OCI-LY1 (cell line): ENCODE results near the gene MICAL2.

Experiments used
- H2AFZ ChIP-seq: fragments of 200-600 bp; sonication (generic), shearing (Covaris generic); 2 replicates; pipeline ENCODE4 v1.6.0; 2014; ENCODE audit warnings: antibody characterized with exemption, mild to moderate bottlenecking, low read length
- H3F3A ChIP-seq: fragments of 200-600 bp; sonication (generic), shearing (Covaris generic); 2 replicates; pipeline ENCODE4 v1.6.0; 2014; ENCODE audit warnings: mild to moderate bottlenecking, antibody characterized with exemption, low read length, moderate library complexity; ENCODE audit not compliant: insufficient read depth
- H3K27ac ChIP-seq: fragments of 200-600 bp; sonication (generic); 2 replicates; pipeline ENCODE4 v1.5.1; 2014; ENCODE audit warnings: low read length, mixed run types, mild to moderate bottlenecking, low read depth; ENCODE audit not compliant: poor library complexity, severe bottlenecking
- H3K27me3 ChIP-seq: fragments of 200-600 bp; sonication (generic); 2 replicates; pipeline ENCODE4 v1.6.0; 2014; ENCODE audit warnings: antibody characterized with exemption, mild to moderate bottlenecking, low read length, moderate library complexity; ENCODE audit not compliant: insufficient read depth
- H3K36me3 ChIP-seq: fragments of 200-600 bp; sonication (generic); 2 replicates; pipeline ENCODE4 v1.6.1; 2014; ENCODE audit warnings: mild to moderate bottlenecking, antibody characterized with exemption, low read length, moderate library complexity, mixed read lengths; ENCODE audit not compliant: insufficient read depth
- H3K4me1 ChIP-seq: fragments of 200-600 bp; sonication (generic); 2 replicates; pipeline ENCODE4 v1.5.1; 2014; ENCODE audit warnings: mild to moderate bottlenecking, low read length, moderate library complexity; ENCODE audit not compliant: insufficient read depth, severe bottlenecking
- H3K4me2 ChIP-seq: fragments of 200-600 bp; sonication (generic), shearing (Covaris generic); 2 replicates; pipeline ENCODE4 v1.6.1; 2014; ENCODE audit warnings: low read length
- H3K4me3 ChIP-seq: fragments of 200-600 bp; sonication (generic); 2 replicates; pipeline ENCODE4 v1.5.1; 2014; ENCODE audit warnings: low read length, low read depth, mild to moderate bottlenecking, mixed read lengths; ENCODE audit not compliant: poor library complexity, severe bottlenecking
- H3K79me2 ChIP-seq: fragments of 200-600 bp; shearing (Covaris generic); 2 replicates; pipeline ENCODE4 v1.6.1; 2016; ENCODE audit warnings: mixed run types, low read length, mixed read lengths; ENCODE audit not compliant: insufficient read depth
- H3K9ac ChIP-seq: fragments of 200-600 bp; sonication (generic), shearing (Covaris generic); 2 replicates; pipeline ENCODE4 v1.6.1; 2014; ENCODE audit warnings: mild to moderate bottlenecking, low read length, mixed read lengths
- H3K9me2 ChIP-seq: fragments of 200-600 bp; sonication (generic), shearing (Covaris generic); 2 replicates; pipeline ENCODE4 v1.6.1; 2014; ENCODE audit warnings: low read depth, mild to moderate bottlenecking, low read length, mixed read lengths
- H3K9me3 ChIP-seq: fragments of 200-600 bp; shearing (Covaris generic); 2 replicates; pipeline ENCODE4 v1.6.1; 2014; ENCODE audit warnings: low read length, mixed read lengths
- H4K20me1 ChIP-seq: fragments of 200-600 bp; sonication (generic), shearing (Covaris generic); 2 replicates; pipeline ENCODE4 v1.6.0; 2016; ENCODE audit warnings: mild to moderate bottlenecking, low read length; ENCODE audit not compliant: insufficient read depth
- EZH2 ChIP-seq: fragments of 200-600 bp; sonication (generic), shearing (Covaris generic); IDR thresholded peaks from 2 replicates; pipeline ENCODE4 v1.8.0; 2017; ENCODE audit warnings: borderline replicate concordance, mixed run types, mild to moderate bottlenecking, antibody characterized with exemption, low read length, moderate library complexity, mixed read lengths
- TF ChIP-seq, protein P1 (sequence below): fragments of 200-600 bp; sonication (generic), shearing (Covaris generic); IDR thresholded peaks from 2 replicates; pipeline ENCODE4 v1.5.1; 2017; ENCODE audit warnings: mild to moderate bottlenecking, antibody characterized with exemption, low read length, moderate library complexity, mixed read lengths

MICAL2 gene

DNA sequence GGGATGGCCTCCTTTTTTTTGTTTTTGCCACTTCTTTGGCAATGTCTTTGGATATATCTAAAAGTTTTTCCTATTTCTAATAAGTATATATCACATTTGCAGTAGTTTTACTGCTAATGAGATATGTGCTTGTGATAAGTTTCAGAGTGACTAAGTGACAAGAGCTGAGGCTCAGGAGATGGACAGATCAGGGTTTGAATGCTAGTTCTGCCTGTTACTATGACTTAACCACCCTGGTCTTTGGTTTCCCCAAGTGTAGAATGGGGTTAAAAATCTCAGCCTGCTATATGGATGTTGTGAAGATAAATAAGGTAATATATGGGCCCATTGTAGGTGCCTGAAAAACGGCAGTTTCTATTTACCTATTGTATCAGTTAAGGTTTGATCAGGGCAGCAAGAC lies 9.1 kb upstream of the MICAL2 start:
- Histone ChIP-seq H3K4me3 (no peak overlapping the region), H3K79me2 (no peaks in the 10 kb centered on the region), H3K9me3 (no peaks in the 10 kb centered on the region), H2AFZ (no peak overlapping the region), H3K27ac (no peak overlapping the region), H3F3A (no peaks in the 10 kb centered on the region), H3K4me2 (no peak overlapping the region), H3K4me1 (no peaks in the 10 kb centered on the region), H3K27me3 (no peaks in the 10 kb centered on the region), H3K9ac (no peak overlapping the region), H3K9me2 (no peaks in the 10 kb centered on the region), H3K36me3 (no peaks in the 10 kb centered on the region), H4K20me1 (no peaks in the 10 kb centered on the region)
- no peak for TF ChIP-seq EZH2
- TF ChIP-seq, protein P1, sequence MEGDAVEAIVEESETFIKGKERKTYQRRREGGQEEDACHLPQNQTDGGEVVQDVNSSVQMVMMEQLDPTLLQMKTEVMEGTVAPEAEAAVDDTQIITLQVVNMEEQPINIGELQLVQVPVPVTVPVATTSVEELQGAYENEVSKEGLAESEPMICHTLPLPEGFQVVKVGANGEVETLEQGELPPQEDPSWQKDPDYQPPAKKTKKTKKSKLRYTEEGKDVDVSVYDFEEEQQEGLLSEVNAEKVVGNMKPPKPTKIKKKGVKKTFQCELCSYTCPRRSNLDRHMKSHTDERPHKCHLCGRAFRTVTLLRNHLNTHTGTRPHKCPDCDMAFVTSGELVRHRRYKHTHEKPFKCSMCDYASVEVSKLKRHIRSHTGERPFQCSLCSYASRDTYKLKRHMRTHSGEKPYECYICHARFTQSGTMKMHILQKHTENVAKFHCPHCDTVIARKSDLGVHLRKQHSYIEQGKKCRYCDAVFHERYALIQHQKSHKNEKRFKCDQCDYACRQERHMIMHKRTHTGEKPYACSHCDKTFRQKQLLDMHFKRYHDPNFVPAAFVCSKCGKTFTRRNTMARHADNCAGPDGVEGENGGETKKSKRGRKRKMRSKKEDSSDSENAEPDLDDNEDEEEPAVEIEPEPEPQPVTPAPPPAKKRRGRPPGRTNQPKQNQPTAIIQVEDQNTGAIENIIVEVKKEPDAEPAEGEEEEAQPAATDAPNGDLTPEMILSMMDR, result no peak

DNA sequence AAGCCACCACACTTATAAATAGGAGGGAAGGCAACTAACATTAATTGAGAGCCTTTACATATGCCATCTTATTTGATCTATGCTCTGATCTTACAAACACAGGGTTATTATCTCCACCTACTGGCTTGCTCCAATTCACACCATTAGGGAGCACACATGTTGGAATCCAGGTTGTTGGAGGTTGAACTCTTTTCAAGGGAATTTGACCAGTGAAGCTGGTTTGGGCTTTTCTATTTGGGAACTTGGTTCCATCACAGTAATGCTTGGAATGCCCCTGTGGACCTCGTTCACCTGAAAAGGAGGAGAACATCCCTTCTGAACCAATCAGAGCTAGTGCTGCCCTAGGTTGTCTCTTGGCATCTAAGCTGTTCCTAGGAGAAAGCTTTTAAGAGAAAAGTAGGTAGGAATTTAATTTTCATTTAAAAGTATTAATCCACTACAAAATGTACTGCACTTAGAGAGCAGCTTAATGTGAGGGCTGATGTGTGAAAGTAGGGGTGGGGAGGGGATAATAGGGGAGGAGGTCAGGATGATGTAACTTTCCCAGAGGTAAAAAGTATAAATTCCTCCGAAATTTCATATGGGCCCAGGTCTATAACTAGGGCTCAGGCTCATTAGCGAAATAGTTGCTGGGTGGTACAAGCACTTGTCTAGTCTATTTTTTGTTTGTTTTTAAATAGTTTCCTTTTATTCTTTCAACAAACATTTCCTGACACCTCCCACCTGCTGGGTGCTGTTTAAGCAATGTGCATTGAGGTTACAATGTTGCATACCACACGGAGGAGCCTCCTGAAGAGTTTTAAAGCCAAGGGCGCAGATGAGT lies 7.6 kb upstream of the MICAL2 start:
- H3K79me2 ChIP-seq, result no peaks in the 10 kb centered on the region
- H3K9ac ChIP-seq, result no peak overlapping the region
- H3K9me2 ChIP-seq, result no peaks in the 10 kb centered on the region
- TF ChIP-seq EZH2, result no peak
- TF ChIP-seq, protein P1, result no peak
- no peaks in the 10 kb centered on the region for H3K9me3 ChIP-seq
- H3K27me3 ChIP-seq, result no peaks in the 10 kb centered on the region
- no peak overlapping the region for H2AFZ ChIP-seq
- no peaks in the 10 kb centered on the region for H3K4me1 ChIP-seq
- no peak overlapping the region for H3K4me2 ChIP-seq
- H3K4me3 ChIP-seq, result no peak overlapping the region
- no peaks in the 10 kb centered on the region for H4K20me1 ChIP-seq
- no peaks in the 10 kb centered on the region for H3K36me3 ChIP-seq
- H3F3A ChIP-seq, result no peaks in the 10 kb centered on the region
- no peak overlapping the region for H3K27ac ChIP-seq

DNA sequence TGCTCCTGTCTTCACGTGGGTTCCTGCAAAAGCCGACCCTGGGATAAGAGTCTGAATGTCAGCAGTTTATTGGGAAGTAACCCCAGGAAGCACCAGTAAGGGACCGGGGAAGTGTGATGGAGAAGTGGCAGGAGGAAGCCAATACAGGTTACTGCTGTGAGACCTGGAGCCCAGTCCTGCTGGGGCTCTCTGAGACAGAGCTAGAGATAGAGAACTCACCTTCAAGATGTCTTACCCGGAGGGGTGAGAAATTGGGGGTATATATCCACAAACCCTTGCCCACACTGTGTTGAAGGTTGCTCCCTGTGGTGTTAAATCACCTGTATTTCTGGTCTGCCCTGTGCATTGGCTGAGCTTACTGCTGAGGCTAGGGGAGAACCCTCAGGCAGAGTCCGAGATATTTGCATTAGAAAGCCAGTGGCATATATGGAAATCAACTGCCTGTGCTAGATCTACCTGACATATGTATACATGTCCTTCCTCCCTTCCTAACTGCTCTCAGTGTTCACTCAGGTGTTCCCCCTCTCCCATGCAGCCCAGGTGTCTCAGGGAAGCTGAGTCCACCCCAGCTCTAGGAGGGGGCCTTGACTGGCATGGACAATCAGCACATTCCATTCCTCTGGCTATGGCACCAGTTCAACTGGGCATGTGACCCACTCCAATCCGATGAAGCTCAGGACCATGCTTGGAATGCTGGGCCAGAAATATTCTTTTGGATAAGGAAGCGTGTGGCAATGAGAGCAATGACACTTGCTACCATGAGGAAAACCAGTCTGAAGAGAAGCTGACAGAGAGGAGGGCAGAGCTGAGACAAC lies 6.8 kb upstream of the MICAL2 start:
- Histone ChIP-seq H3K4me1 (no peaks in the 10 kb centered on the region), H3K4me2 (no peak overlapping the region), H3K36me3 (no peaks in the 10 kb centered on the region), H3K9ac (no peak overlapping the region), H3K27me3 (no peaks in the 10 kb centered on the region), H3K27ac (no peak overlapping the region), H3F3A (no peaks in the 10 kb centered on the region), H3K9me3 (no peaks in the 10 kb centered on the region), H2AFZ (no peak overlapping the region), H3K9me2 (no peaks in the 10 kb centered on the region), H4K20me1 (no peaks in the 10 kb centered on the region), H3K4me3 (no peak overlapping the region), H3K79me2 (no peaks in the 10 kb centered on the region)
- TF ChIP-seq, protein P1, result no peak
- TF ChIP-seq EZH2, result no peak
